H1 (cell line): ENCODE measurements around the gene ASB7. TPM values are rescaled to one million over a fixed set of nuclear protein-coding genes. Genes with fewer than 3 reads are reported as not detected.

Experiments
- CTCF ChIA-PET: fragments of 300-600 bp; sonication (Branson Sonifier 250); formaldehyde crosslinking; loops from one replicate; lab custom pipeline; 2021; ENCODE audit not compliant: partially characterized antibody; lab: Charles Lee
- POLR2A ChIA-PET: fragments of 300-600 bp; sonication (Branson Sonifier 250); formaldehyde crosslinking; loops from one replicate; lab custom pipeline; 2021; ENCODE audit warnings: inconsistent platforms; ENCODE audit not compliant: partially characterized antibody; lab: Charles Lee
- DNase-seq, 2 experiments: peaks; one replicate each; pipeline versions ENCODE4 v3.0.0 to v3.0.0-alpha.2; 2010 to 2022; ENCODE audit warnings: low spot score in 2 of 2, low read depth in 1 of 2, mixed read lengths in 1 of 2
- FAIRE-seq: peaks from 2 replicates; lab custom pipeline; 2011; peaks lifted over from hg19 to GRCh38; lab: Jason Lieb, UNC
- H2AFZ ChIP-seq: 2 replicates; pipeline ENCODE4 v1.8.1; 2012; ENCODE audit warnings: low read length, inconsistent platforms
- H2AK5ac ChIP-seq: 2 replicates; pipeline ENCODE4 v1.6.1; 2013; ENCODE audit warnings: low read depth, low read length
- H2BK120ac ChIP-seq: replicated peaks from 2 replicates; pipeline ENCODE3; 2013; ENCODE audit warnings: low read depth, low read length, inconsistent platforms
- H2BK12ac ChIP-seq: 2 replicates; pipeline ENCODE4 v1.6.1; 2013; ENCODE audit warnings: low read depth, low read length
- H2BK15ac ChIP-seq: 2 replicates; pipeline ENCODE4 v1.6.1; 2013; ENCODE audit warnings: low read length
- H2BK20ac ChIP-seq: 2 replicates; pipeline ENCODE4 v1.6.1; 2013; ENCODE audit warnings: low read length
- H2BK5ac ChIP-seq: 2 replicates; pipeline ENCODE4 v1.6.1; 2013; ENCODE audit warnings: low read depth, low read length
- H3K14ac ChIP-seq: 2 replicates; pipeline ENCODE4 v1.6.1; 2013; ENCODE audit warnings: inconsistent platforms; ENCODE audit not compliant: insufficient read length
- H3K18ac ChIP-seq: 2 replicates; pipeline ENCODE4 v1.6.1; 2013; ENCODE audit warnings: low read length; ENCODE audit errors: extremely low read depth
- H3K23ac ChIP-seq: 2 replicates; pipeline ENCODE4 v1.6.1; 2013; ENCODE audit warnings: inconsistent platforms; ENCODE audit not compliant: insufficient read length
- H3K23me2 ChIP-seq: 2 replicates; pipeline ENCODE4 v1.6.1; 2013; ENCODE audit warnings: low read depth, low read length
- H3K27ac ChIP-seq: 2 replicates; pipeline ENCODE4 v1.6.1; 2011; ENCODE audit warnings: low read depth, low read length, inconsistent platforms
- H3K27me3 ChIP-seq, 4 experiments: replicated peaks in 1 of 4; 1 replicate in 1 of 4; 2 replicates in 3 of 4; pipeline versions ENCODE4 v1.6.1 to v1.8.1; 2011 to 2013; ENCODE audit warnings: low read length in 3 of 4, mild to moderate bottlenecking in 3 of 4, inconsistent platforms in 2 of 4, mixed read lengths in 2 of 4, moderate library complexity in 1 of 4; ENCODE audit not compliant: control insufficient read depth in 3 of 4, insufficient read depth in 3 of 4; ENCODE audit errors: extremely low read depth in 1 of 4
- H3K36me3 ChIP-seq, 4 experiments: 2 replicates each; pipeline versions ENCODE4 v1.6.1 to v1.8.1; 2011 to 2013; ENCODE audit warnings: mild to moderate bottlenecking in 4 of 4, low read length in 3 of 4, moderate library complexity in 2 of 4, control low read depth in 1 of 4, inconsistent platforms in 1 of 4; ENCODE audit not compliant: insufficient read depth in 4 of 4, control insufficient read depth in 2 of 4
- H3K4ac ChIP-seq: replicated peaks from 2 replicates; pipeline ENCODE3; 2013; ENCODE audit warnings: low read length, low read depth, mixed read lengths, inconsistent platforms; ENCODE audit not compliant: insufficient read length
- H3K4me1 ChIP-seq, 4 experiments: replicated peaks in 1 of 4; 1 replicate in 1 of 4; 2 replicates in 3 of 4; pipeline versions ENCODE4 v1.6.1 to v1.8.1; 2011 to 2013; ENCODE audit warnings: low read length in 3 of 4, inconsistent platforms in 2 of 4, mixed read lengths in 1 of 4; ENCODE audit not compliant: insufficient read depth in 4 of 4, control insufficient read depth in 3 of 4
- H3K4me2 ChIP-seq, 2 experiments: 2 replicates each; pipeline versions ENCODE4 v1.6.1 to v1.8.1; 2011 to 2013; ENCODE audit warnings: low read depth in 2 of 2, low read length in 2 of 2, control low read depth in 1 of 2, inconsistent platforms in 1 of 2, mild to moderate bottlenecking in 1 of 2; ENCODE audit not compliant: insufficient read depth in 1 of 2
- H3K4me3 ChIP-seq, 4 experiments: fragments of 200-600, 300-600 bp in 1 of 4; sonication (generic), shearing (Covaris generic), sonication (Bioruptor Twin) in 1 of 4; 2 replicates each; pipeline versions ENCODE4 v1.5.1 to v1.8.1; 2011 to 2016; ENCODE audit warnings: low read length in 4 of 4, low read depth in 3 of 4, control low read depth in 2 of 4, inconsistent platforms in 2 of 4, mild to moderate bottlenecking in 2 of 4, mixed read lengths in 1 of 4, moderate library complexity in 1 of 4; ENCODE audit not compliant: insufficient read depth in 2 of 4; ENCODE audit errors: extremely low read depth in 1 of 4
- H3K56ac ChIP-seq: replicated peaks from 2 replicates; pipeline ENCODE3; 2013; ENCODE audit warnings: low read depth, mild to moderate bottlenecking, mixed read lengths, low read length, inconsistent platforms; ENCODE audit not compliant: insufficient read length
- H3K79me1 ChIP-seq: 2 replicates; pipeline ENCODE4 v1.6.1; 2013; ENCODE audit warnings: low read depth, low read length, control low read depth
- H3K79me2 ChIP-seq, 2 experiments: 2 replicates each; pipeline versions ENCODE4 v1.6.1 to v1.8.1; 2012 to 2013; ENCODE audit warnings: low read length in 2 of 2, mild to moderate bottlenecking in 2 of 2, inconsistent platforms in 1 of 2; ENCODE audit not compliant: insufficient read depth in 2 of 2, control insufficient read depth in 1 of 2
- H3K9ac ChIP-seq, 4 experiments: replicated peaks in 1 of 4; 1 replicate in 1 of 4; 2 replicates in 3 of 4; pipeline versions ENCODE4 v1.6.1 to v1.8.1; 2011 to 2013; ENCODE audit warnings: low read depth in 3 of 4, low read length in 3 of 4, control low read depth in 2 of 4, mild to moderate bottlenecking in 2 of 4, moderate library complexity in 2 of 4, inconsistent platforms in 1 of 4; ENCODE audit errors: extremely low read depth in 1 of 4
- H3K9me3 ChIP-seq, 2 experiments: 2 replicates each; pipeline versions ENCODE4 v1.6.1 to v1.8.1; 2012 to 2013; ENCODE audit warnings: mild to moderate bottlenecking in 2 of 2, moderate library complexity in 2 of 2, control low read depth in 1 of 2, inconsistent platforms in 1 of 2, low read depth in 1 of 2, low read length in 1 of 2, mixed read lengths in 1 of 2; ENCODE audit not compliant: insufficient read depth in 2 of 2
- H4K20me1 ChIP-seq, 2 experiments: replicated peaks in 1 of 2; 2 replicates each; pipeline versions ENCODE3 to v1.8.1; 2011 to 2013; ENCODE audit warnings: inconsistent platforms in 2 of 2, low read length in 2 of 2, mild to moderate bottlenecking in 1 of 2; ENCODE audit not compliant: insufficient read depth in 2 of 2, control insufficient read depth in 1 of 2
- H4K5ac ChIP-seq: 2 replicates; pipeline ENCODE4 v1.6.1; 2013; ENCODE audit warnings: low read length, low read depth, mixed read lengths, inconsistent platforms; ENCODE audit not compliant: insufficient read length
- H4K8ac ChIP-seq: 2 replicates; pipeline ENCODE4 v1.8.0; 2013; ENCODE audit warnings: mild to moderate bottlenecking, moderate library complexity, low read length, inconsistent platforms; ENCODE audit not compliant: insufficient read depth; ENCODE audit errors: extremely low read depth
- H4K91ac ChIP-seq: replicated peaks from 2 replicates; pipeline ENCODE3; 2013; ENCODE audit warnings: low read length, mixed read lengths, inconsistent platforms; ENCODE audit not compliant: insufficient read length
- BACH1 ChIP-seq: IDR thresholded peaks from 2 replicates; pipeline ENCODE4 v1.6.1; 2012; ENCODE audit warnings: low read length, improper control_type of control experiment
- CEBPB ChIP-seq: IDR thresholded peaks from 2 replicates; pipeline ENCODE4 v1.6.1; 2012; ENCODE audit warnings: low read depth, low read length
- JUND ChIP-seq: IDR thresholded peaks from 2 replicates; pipeline ENCODE4 v1.6.1; 2011; ENCODE audit warnings: mild to moderate bottlenecking, improper control_type of control experiment, low read length
- KDM5A ChIP-seq: fragments of 200-600 bp; IDR thresholded peaks from 2 replicates; pipeline ENCODE4 v1.7.1; 2012; ENCODE audit warnings: mild to moderate bottlenecking, low read length, inconsistent platforms, mixed read lengths
- NRF1 ChIP-seq: IDR thresholded peaks from 2 replicates; pipeline ENCODE4 v1.6.1; 2011; ENCODE audit warnings: mild to moderate bottlenecking, low read depth, low read length, improper control_type of control experiment
- RFX5 ChIP-seq: IDR thresholded peaks from 2 replicates; pipeline ENCODE4 v1.6.1; 2011; ENCODE audit warnings: low read depth, low read length, improper control_type of control experiment, borderline replicate concordance
- WGBS, 2 experiments: shearing (Covaris generic) in 1 of 2; methylation state at CpG; one replicate each; pipeline versions ENCODE4 v1.1.6 to v1.1.7; 2013 to 2015; ENCODE audit warnings: low lambda C conversion rate in 2 of 2, mixed read lengths in 2 of 2, inconsistent platforms in 1 of 2, low coverage in 1 of 2, missing lambda C conversion rate in 1 of 2; ENCODE audit not compliant: insufficient replicate concordance in 2 of 2, insufficient coverage in 1 of 2, insufficient read length in 1 of 2; ENCODE audit errors: extremely low coverage in 1 of 2, missing lambda C conversion rate in 1 of 2; 5-methylcytosine and 5-hydroxymethylcytosine counted together
- polyA plus RNA-seq, 7 experiments: library from polyadenylated mRNA; depleted of rRNA in 3 of 7; stranded (reverse) in 5 of 7; unstranded in 2 of 7; fragments of >200 nt in 5 of 7; fragments of 200-250 nt in 2 of 7; gene quantifications; 1 replicate in 5 of 7; 2 replicates in 1 of 7; 4 replicates in 1 of 7; pipeline versions ENCODE4 v1.2.1 to v1.2.3, GENCODE V29; 2011 to 2013; ENCODE audit warnings: missing spikeins in 2 of 7, mixed read lengths in 2 of 7
- total RNA-seq: library from RNA; stranded (reverse); fragmentation: NEBNext Ultra II Directional; extraction: Animal tissue kit (Norgen Biotek cat#: 25700); gene quantifications from 2 replicates; pipeline ENCODE4 v1.2.1, GENCODE V29; 2021

The ASB7 gene
- total and polyA plus RNA-seq, 2 of the 8 experiments (the other 6 are each of a cell fraction or from before 2014, with no cell fraction given), result 5.2 to 12.8 TPM

- Histone ChIP-seq H3K36me3 (no peaks in the 10 kb centered on the region), H4K5ac (no peak overlapping the region), H3K4me3 (no peak overlapping the region), H3K4me1 (peaks cover 0 to 5% (median 3%) of the 10 kb centered on the region in 4 experiments; a peak in 2 of 7 replicates), H3K9ac (no peak overlapping the region), H2BK12ac (no peak overlapping the region), H2BK15ac (no peak overlapping the region), H3K27ac (no peak overlapping the region), H3K56ac (no peak overlapping the region), H4K8ac (no peak overlapping the region), H3K4ac (no peak overlapping the region), H3K23ac (no peak overlapping the region), H3K14ac (no peak overlapping the region), H3K18ac (no peak overlapping the region), H3K79me2 (no peaks in the 10 kb centered on the region), H2BK120ac (no peak overlapping the region), H3K27me3 (no peaks in the 10 kb centered on the region), H3K79me1 (no peaks in the 10 kb centered on the region; the same call in 1 of the 2 replicates), H2AK5ac (no peak overlapping the region), H4K91ac (no peak overlapping the region), H3K23me2 (no peaks in the 10 kb centered on the region), H3K4me2 (no peak overlapping the region), H2AFZ (no peak overlapping the region), H4K20me1 (no peaks in the 10 kb centered on the region), H2BK5ac (no peak overlapping the region), H2BK20ac (no peak overlapping the region), H3K9me3 (no peaks in the 10 kb centered on the region)
- CTCF ChIA-PET, result interaction anchor here (0.9 to 1.4 kb wide), 4 partner anchors 7 to 205 kb away, joined by 3 to 6 read pairs (median 4); no protein-coding TSS in a partner anchor
- DNase-seq (no peak), FAIRE-seq (no peak)
- POLR2A ChIA-PET, result no interaction called here
- 86% methylated on average over 11 of the region's 11 CpGs; no CpG with 5 or more reads in 1 of the 2 experiments for WGBS, 2 experiments
- TF ChIP-seq BACH1 (no peak), KDM5A (no peak), RFX5 (no peak), NRF1 (no peak), CEBPB (no peak), JUND (no peak)
These were observed 61.5 kb downstream of the ASB7 start for GRCh38 chr15:100663915-100664281.
